ENCODE results near the gene VPS35. TPM values are rescaled to one million over a fixed set of nuclear protein-coding genes. Genes with fewer than 3 reads are reported as not detected.

Gene VPS35
- total and polyA plus RNA-seq, 2 of the 13 experiments (the other 11 are each of a cell fraction or from before 2014, with no cell fraction given): 30.7 to 136 TPM

DNA sequence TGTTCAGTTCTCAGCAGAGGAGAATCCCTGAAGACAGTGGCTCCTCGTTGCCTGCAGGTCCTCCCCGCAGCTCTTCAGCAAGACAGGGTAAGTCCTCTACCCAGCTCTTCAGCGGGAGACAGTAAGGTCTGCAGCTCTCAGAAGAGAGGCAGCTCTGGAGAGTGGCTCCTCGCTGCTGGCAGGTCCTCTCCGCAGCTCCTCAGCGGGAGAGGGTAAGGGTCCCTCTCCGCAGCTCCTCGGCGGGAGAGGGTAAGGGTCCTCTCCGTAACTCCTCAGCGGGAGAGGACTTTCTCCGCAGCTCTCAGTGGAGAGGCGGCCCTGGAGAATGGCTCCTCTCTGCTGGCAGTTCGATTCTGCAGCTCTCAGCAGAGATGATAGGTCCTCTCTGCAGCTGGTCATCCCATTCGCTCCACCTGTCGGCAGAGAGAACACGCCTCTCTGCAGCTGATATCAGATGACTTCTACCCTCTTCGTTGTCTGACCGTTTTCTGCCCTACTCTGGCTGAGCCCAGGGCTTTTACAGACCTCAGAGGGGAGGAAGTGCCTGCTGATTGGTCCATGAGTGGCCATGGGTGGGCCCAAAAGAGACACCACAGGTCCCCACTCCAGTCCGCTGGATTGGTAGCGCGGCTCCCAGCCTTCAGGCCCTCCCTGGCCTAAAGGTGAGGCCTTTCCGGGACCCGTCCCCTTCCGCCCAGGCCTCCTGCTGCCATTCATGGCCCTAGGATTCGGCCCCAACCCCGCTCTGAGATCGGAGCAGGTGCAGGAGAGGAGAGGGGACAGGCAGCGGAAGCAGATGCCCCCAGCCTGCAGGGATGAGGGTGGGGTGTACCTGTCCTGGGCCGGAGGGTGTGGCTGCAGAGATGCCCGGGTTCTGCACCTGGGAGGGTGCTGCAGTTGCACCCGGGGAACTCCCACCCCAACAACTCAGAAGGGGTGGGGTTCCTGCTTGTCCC lies 55.9 kb downstream of the VPS35 start (continued):
- TF ChIP-seq, protein P1, sequence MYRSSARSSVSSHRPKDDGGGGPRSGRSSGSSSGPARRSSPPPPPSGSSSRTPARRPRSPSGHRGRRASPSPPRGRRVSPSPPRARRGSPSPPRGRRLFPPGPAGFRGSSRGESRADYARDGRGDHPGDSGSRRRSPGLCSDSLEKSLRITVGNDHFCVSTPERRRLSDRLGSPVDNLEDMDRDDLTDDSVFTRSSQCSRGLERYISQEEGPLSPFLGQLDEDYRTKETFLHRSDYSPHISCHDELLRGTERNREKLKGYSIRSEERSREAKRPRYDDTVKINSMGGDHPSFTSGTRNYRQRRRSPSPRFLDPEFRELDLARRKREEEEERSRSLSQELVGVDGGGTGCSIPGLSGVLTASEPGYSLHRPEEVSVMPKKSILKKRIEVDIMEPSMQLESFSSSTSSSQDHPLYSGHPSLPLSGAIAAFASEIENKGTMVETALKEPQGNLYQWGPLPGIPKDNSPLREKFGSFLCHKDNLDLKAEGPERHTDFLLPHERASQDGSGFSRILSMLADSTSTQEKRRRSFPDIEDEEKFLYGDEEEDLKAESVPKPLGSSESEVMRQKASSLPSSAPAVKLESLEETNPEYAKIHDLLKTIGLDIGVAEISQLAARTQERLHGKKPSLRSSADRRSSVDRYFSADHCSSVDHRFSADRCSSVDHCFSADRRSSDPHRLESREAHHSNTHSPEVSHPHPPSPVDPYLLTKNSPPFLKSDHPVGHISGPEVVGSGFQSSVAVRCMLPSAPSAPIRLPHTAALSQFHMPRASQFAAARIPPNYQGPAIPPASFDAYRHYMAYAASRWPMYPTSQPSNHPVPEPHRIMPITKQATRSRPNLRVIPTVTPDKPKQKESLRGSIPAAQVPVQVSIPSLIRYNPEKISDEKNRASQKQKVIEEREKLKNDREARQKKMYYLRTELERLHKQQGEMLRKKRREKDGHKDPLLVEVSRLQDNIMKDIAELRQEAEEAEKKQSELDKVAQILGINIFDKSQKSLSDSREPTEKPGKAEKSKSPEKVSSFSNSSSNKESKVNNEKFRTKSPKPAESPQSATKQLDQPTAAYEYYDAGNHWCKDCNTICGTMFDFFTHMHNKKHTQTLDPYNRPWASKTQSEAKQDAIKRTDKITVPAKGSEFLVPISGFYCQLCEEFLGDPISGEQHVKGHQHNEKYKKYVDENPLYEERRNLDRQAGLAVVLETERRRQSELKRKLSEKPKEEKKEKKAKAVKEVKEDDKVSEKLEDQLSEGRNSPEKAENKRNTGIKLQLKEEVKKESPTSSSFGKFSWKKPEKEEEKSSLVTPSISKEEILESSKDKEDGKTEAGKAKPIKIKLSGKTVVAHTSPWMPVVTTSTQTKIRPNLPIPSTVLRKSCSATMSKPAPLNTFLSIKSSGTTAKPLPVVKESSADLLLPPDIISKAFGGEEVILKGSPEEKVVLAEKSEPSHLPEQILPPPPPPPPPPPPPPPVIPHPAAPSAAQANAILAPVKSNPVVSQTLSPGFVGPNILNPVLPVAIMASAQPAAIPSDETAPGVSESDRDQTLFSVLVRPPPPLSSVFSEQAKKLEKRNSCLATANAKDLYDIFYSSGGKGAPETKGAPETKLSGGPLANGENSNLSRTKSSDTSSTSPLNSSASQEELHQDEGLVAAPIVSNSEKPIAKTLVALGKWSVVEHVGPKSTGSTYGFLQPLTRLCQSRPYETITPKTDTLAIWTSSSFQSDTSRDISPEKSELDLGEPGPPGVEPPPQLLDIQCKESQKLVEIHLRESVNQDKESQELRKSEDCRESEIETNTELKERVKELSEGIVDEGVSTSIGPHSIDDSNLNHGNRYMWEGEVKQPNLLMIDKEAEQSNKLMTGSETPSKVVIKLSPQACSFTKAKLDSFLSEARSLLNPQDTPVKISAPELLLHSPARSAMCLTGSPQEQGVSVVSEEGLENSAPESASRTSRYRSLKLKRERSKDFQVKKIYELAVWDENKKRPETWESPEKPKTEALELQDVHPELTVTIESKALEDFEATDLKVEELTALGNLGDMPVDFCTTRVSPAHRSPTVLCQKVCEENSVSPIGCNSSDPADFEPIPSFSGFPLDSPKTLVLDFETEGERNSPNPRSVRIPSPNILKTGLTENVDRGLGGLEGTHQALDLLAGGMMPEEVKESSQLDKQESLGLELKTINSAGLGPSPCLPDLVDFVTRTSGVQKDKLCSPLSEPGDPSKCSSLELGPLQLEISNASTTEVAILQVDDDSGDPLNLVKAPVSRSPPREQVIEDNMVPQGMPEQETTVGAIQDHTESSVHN (CRISPR knock-in tag; IDR thresholded peaks at IDR 0.05): no peak
- peak; percentile 81 for TF ChIP-seq XRCC5 (optimal IDR thresholded peaks at IDR 0.05; ENCODE audit: low read length)
- TF ChIP-seq ZNF431 (CRISPR knock-in tag; IDR thresholded peaks at IDR 0.05; ENCODE audit: borderline replicate concordance, low read depth): 0 out of 2 replicates have a peak, but pooled peaks have one; percentile 39
- no peak; the same call in 1 of the 2 replicates for TF ChIP-seq ZNF274 (CRISPR knock-in tag; IDR thresholded peaks at IDR 0.05)
- TF ChIP-seq TP53 (CRISPR knock-in tag; conservative IDR thresholded peaks at IDR 0.05): peak; percentile 61; the same call in 1 of the 2 replicates
- TF ChIP-seq, protein P2, sequence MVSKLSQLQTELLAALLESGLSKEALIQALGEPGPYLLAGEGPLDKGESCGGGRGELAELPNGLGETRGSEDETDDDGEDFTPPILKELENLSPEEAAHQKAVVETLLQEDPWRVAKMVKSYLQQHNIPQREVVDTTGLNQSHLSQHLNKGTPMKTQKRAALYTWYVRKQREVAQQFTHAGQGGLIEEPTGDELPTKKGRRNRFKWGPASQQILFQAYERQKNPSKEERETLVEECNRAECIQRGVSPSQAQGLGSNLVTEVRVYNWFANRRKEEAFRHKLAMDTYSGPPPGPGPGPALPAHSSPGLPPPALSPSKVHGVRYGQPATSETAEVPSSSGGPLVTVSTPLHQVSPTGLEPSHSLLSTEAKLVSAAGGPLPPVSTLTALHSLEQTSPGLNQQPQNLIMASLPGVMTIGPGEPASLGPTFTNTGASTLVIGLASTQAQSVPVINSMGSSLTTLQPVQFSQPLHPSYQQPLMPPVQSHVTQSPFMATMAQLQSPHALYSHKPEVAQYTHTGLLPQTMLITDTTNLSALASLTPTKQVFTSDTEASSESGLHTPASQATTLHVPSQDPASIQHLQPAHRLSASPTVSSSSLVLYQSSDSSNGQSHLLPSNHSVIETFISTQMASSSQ (IDR thresholded peaks at IDR 0.05; ENCODE audit: low read depth): no peak
- TF ChIP-seq, protein P2 (CRISPR knock-in tag; IDR thresholded peaks at IDR 0.05; ENCODE audit: borderline replicate concordance): no peak
- no peak for TF ChIP-seq TMF1 (CRISPR knock-in tag; IDR thresholded peaks at IDR 0.05; ENCODE audit: low read depth)
- TF ChIP-seq DR1 (CRISPR knock-in tag; IDR thresholded peaks at IDR 0.05): peak; percentile 95
- TF ChIP-seq ZNF841 (CRISPR knock-in tag; IDR thresholded peaks at IDR 0.05; ENCODE audit: borderline replicate concordance): peak; percentile 66; the same call in 1 of the 2 replicates
- peak; percentile 63 for TF ChIP-seq THAP11 (CRISPR knock-in tag; IDR thresholded peaks at IDR 0.05)
- TF ChIP-seq ZNF136 (CRISPR knock-in tag; IDR thresholded peaks at IDR 0.05; ENCODE audit: low read depth): 0 out of 2 replicates have a peak, but pooled peaks have one; percentile 12
- no peak for TF ChIP-seq ZNF256 (CRISPR knock-in tag; conservative IDR thresholded peaks at IDR 0.05)
- TF ChIP-seq, protein P3, sequence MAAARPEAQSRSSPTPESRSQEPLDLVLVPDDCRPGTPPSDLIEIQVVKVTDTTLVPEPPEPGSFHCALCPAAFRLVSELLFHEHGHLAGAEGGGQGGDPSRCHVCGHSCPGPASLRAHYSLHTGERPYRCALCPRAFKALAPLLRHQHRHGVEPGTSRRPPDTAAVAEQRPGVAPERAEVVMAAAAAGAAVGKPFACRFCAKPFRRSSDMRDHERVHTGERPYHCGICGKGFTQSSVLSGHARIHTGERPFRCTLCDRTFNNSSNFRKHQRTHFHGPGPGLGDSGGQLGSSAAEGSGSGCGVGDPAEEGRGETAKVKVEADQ (CRISPR knock-in tag; IDR thresholded peaks at IDR 0.05; ENCODE audit: borderline replicate concordance): no peak
- TF ChIP-seq PCBP1 (IDR thresholded peaks at IDR 0.05; ENCODE audit: borderline replicate concordance, low read depth, low read length): 0 out of 2 replicates have a peak, but pooled peaks have one; percentile 55
